GM12878 (cell line): ENCODE data around the gene ZNF154. TPM values are rescaled to one million over a fixed set of nuclear protein-coding genes. Genes with fewer than 3 reads are reported as not detected.

Source experiments
- ATAC-seq: fragments of 200-7000 bp; cut with Tn5 transposase; 3 replicates; pipeline ENCODE4 v1.9.1; 2020; ENCODE audit warnings: mild to moderate bottlenecking, moderate library complexity
- BruUV-seq: library from RNA; stranded (reverse); fragments of 400-500 nt; replicated peaks from 2 replicates; lab custom pipeline; 2021; lab: Mats Ljungman, UMichigan
- CTCF ChIA-PET: fragments of 300-600 bp; sonication (Branson Sonifier 250); formaldehyde crosslinking; extraction: SDS; loops from one replicate; lab custom pipeline; 2021; ENCODE audit warnings: inconsistent platforms; lab: Yijun Ruan, JAX
- POLR2A ChIA-PET: fragments of 350-600 bp; formaldehyde crosslinking; extraction: SDS; loops from one replicate; lab custom pipeline; 2021; ENCODE audit warnings: inconsistent platforms; lab: Charles Lee
- RAD21 ChIA-PET: fragments of 300-600 bp; sonication (Branson Sonifier 250); formaldehyde crosslinking; loops from one replicate; lab custom pipeline; 2023; ENCODE audit warnings: antibody characterized with exemption; ENCODE audit not compliant: unreplicated experiment; lab: Charles Lee
- SMC1A ChIA-PET: fragments of 300-600 bp; sonication (Branson Sonifier 250); formaldehyde crosslinking; loops from one replicate; lab custom pipeline; 2023; ENCODE audit not compliant: unreplicated experiment, uncharacterized antibody; lab: Charles Lee
- DNase-seq: peaks from one replicate; pipeline ENCODE4 v3.0.0-alpha.2; 2011; ENCODE audit warnings: low read depth, low spot score
- FAIRE-seq: peaks from 3 replicates; lab custom pipeline; 2011; peaks lifted over from hg19 to GRCh38; lab: Jason Lieb, UNC
- H2AFZ ChIP-seq: 2 replicates; pipeline ENCODE4 v1.6.0; 2011; ENCODE audit warnings: low read depth, low read length, control low read depth; ENCODE audit not compliant: control insufficient read depth
- H3K27ac ChIP-seq: 2 replicates; pipeline ENCODE4 v1.5.1; 2011; ENCODE audit warnings: control low read depth; ENCODE audit not compliant: control insufficient read depth, insufficient read depth
- H3K27me3 ChIP-seq, 2 experiments: replicated peaks in 1 of 2; 2 replicates each; pipeline versions ENCODE4 v1.6.0 to v1.6.1; 2011; ENCODE audit warnings: low read length in 1 of 2; ENCODE audit not compliant: control insufficient read depth in 2 of 2, insufficient read depth in 2 of 2
- H3K36me3 ChIP-seq, 2 experiments: 2 replicates each; pipeline ENCODE4 v1.5.1; 2011; ENCODE audit warnings: low read length in 1 of 2; ENCODE audit not compliant: control insufficient read depth in 2 of 2, insufficient read depth in 2 of 2
- H3K4me1 ChIP-seq: 2 replicates; pipeline ENCODE4 v1.6.1; 2011; ENCODE audit warnings: mild to moderate bottlenecking, low read length, moderate library complexity, mixed read lengths; ENCODE audit not compliant: control insufficient read depth, insufficient read depth
- H3K4me2 ChIP-seq: 2 replicates; pipeline ENCODE4 v1.6.0; 2011; ENCODE audit warnings: control low read depth; ENCODE audit not compliant: control insufficient read depth, insufficient read depth
- H3K4me3 ChIP-seq: fragments of 200-600 bp; sonication (generic); 2 replicates; pipeline ENCODE4 v1.5.1; 2016
- H3K79me2 ChIP-seq: 2 replicates; pipeline ENCODE4 v1.6.0; 2011; ENCODE audit warnings: low read length; ENCODE audit not compliant: control insufficient read depth, insufficient read depth
- H3K9ac ChIP-seq: 2 replicates; pipeline ENCODE4 v1.8.0; 2011; ENCODE audit warnings: low read length, control low read depth, mixed read lengths; ENCODE audit not compliant: control insufficient read depth, insufficient read depth
- H3K9me3 ChIP-seq: replicated peaks from 3 replicates; pipeline ENCODE4 v1.5.1; 2011; ENCODE audit warnings: mild to moderate bottlenecking, low read length; ENCODE audit not compliant: control insufficient read depth, insufficient read depth
- H4K20me1 ChIP-seq: 2 replicates; pipeline ENCODE4 v1.6.0; 2011; ENCODE audit not compliant: control insufficient read depth, insufficient read depth
- KLF5 ChIP-seq: fragments of 450-650 bp; IDR thresholded peaks from 2 replicates; pipeline ENCODE4 v1.6.1; 2014; ENCODE audit warnings: mild to moderate bottlenecking; ENCODE audit not compliant: partially characterized antibody
- NFIC ChIP-seq: IDR thresholded peaks from 2 replicates; pipeline ENCODE4 v1.6.1; 2012; ENCODE audit warnings: low read depth, mild to moderate bottlenecking, inconsistent platforms, low read length, moderate library complexity
- NFXL1 ChIP-seq: fragments of 450-650 bp; IDR thresholded peaks from 2 replicates; pipeline ENCODE4 v1.6.1; 2017; ENCODE audit warnings: antibody characterized with exemption, mild to moderate bottlenecking, borderline replicate concordance
- SIN3A ChIP-seq: IDR thresholded peaks from 2 replicates; pipeline ENCODE4 v1.6.1; 2012; ENCODE audit warnings: low read depth, low read length, improper control_type of control experiment
- TARDBP ChIP-seq: IDR thresholded peaks from 2 replicates; pipeline ENCODE4 v1.6.1; 2016; ENCODE audit warnings: borderline replicate concordance
- USF1 ChIP-seq: IDR thresholded peaks from 2 replicates; pipeline ENCODE4 v1.6.1; 2011; ENCODE audit warnings: borderline replicate concordance, low read depth, mild to moderate bottlenecking, moderate library complexity, mixed read lengths, low read length; ENCODE audit not compliant: insufficient read depth; ENCODE audit errors: extremely low read length
- YBX1 ChIP-seq: fragments of 450-650 bp; IDR thresholded peaks from 2 replicates; pipeline ENCODE4 v1.6.1; 2016; ENCODE audit warnings: antibody characterized with exemption
- ZNF217 ChIP-seq: fragments of 450-650 bp; IDR thresholded peaks from 2 replicates; pipeline ENCODE4 v1.6.1; 2017; ENCODE audit warnings: antibody characterized with exemption, mild to moderate bottlenecking
- WGBS: methylation state at CpG from one replicate; pipeline ENCODE4 v1.1.6; 2016; ENCODE audit warnings: low lambda C conversion rate; ENCODE audit not compliant: insufficient replicate concordance, insufficient coverage; ENCODE audit errors: missing lambda C conversion rate; 5-methylcytosine and 5-hydroxymethylcytosine counted together
- in situ Hi-C: fragments of 300-500 bp; cut with MboI; formaldehyde crosslinking; loops from 9 replicates; pipeline ENCODE4 v1.14.3; 2018; ENCODE audit warnings: mixed read lengths
- intact Hi-C: fragments of 100-400 bp; cut with micrococcal nuclease; formaldehyde crosslinking; loops from one replicate; pipeline ENCODE4 v1.14.2; 2022; ENCODE audit not compliant: unreplicated experiment
- polyA plus RNA-seq, 11 experiments: library from polyadenylated mRNA; depleted of rRNA in 4 of 11; unstranded in 6 of 11; stranded (reverse) in 5 of 11; fragments of >200 nt; fragmentation: Nextera tagmentation in 4 of 11; fragmentation: Illumina TruSeq in 1 of 11; extraction: Ambion mirVana in 4 of 11; extraction: Trizol in 1 of 11; gene quantifications; 1 replicate in 1 of 11; 2 replicates in 10 of 11; pipeline versions ENCODE4 v1.2.1 to v1.2.3, GENCODE V29; 2011 to 2016; ENCODE audit warnings: inconsistent platforms in 2 of 11, missing spikeins in 2 of 11, low read depth in 1 of 11
- total RNA-seq, 4 experiments: library from RNA; depleted of rRNA in 3 of 4; stranded (reverse); fragments of >200 nt in 3 of 4; fragmentation: Illumina TruSeq in 1 of 4; extraction: Trizol in 1 of 4; gene quantifications; 2 replicates each; pipeline versions ENCODE4 v1.2.1 to v1.2.3, GENCODE V29; 2013 to 2021

The ZNF154 gene
- total and polyA plus RNA-seq, 10 of the 15 experiments (the other 5 are each of a cell fraction or from before 2014, with no cell fraction given) = 0.22 to 1.9 (median 1.1) TPM

GRCh38 chr19:57687363-57688010 lies 21.5 kb downstream of the ZNF154 start:
- Histone ChIP-seq H3K4me3 (no peak overlapping the region), H3K27ac (no peak overlapping the region), H3K4me2 (no peak overlapping the region), H3K36me3 (peaks cover 9 to 22% of the 10 kb centered on the region in 2 experiments), H3K79me2 (peaks cover 15% of the 10 kb centered on the region), H2AFZ (no peak overlapping the region), H3K4me1 (peaks cover 3% of the 10 kb centered on the region; the same call in 1 of the 2 replicates), H4K20me1 (no peaks in the 10 kb centered on the region), H3K27me3 (no peaks in the 10 kb centered on the region), H3K9me3 (peaks cover 64% of the 10 kb centered on the region), H3K9ac (no peak overlapping the region)
- ATAC-seq (no peak), DNase-seq (no peak), FAIRE-seq (no peak)
- intact Hi-C loops (no loop called here), in situ Hi-C loops (no loop called here)
- ChIA-PET POLR2A (no interaction called here), CTCF (no interaction called here), RAD21 (no interaction called here)
- BruUV-seq = no TSS peak
- 97% methylated on average over 12 of the region's 12 CpGs for whole genome bisulfite sequencing
- TF ChIP-seq ZNF217 (no peak), SIN3A (no peak), TARDBP (no peak), YBX1 (no peak), KLF5 (peak; percentile 65), NFXL1 (no peak)
- TF ChIP-seq, all 136 proteins: peak for 1
- SMC1A ChIA-PET = no interaction called here

GRCh38 chr19:57686727-57687126 lies 22.3 kb downstream of the ZNF154 start:
- DNase-seq = no peak
- Histone ChIP-seq H4K20me1 (no peaks in the 10 kb centered on the region), H3K4me2 (no peak overlapping the region), H3K9ac (no peak overlapping the region), H3K4me1 (peaks cover 3% of the 10 kb centered on the region; the same call in 1 of the 2 replicates), H3K9me3 (peaks cover 64% of the 10 kb centered on the region), H3K36me3 (peaks cover 9 to 22% of the 10 kb centered on the region in 2 experiments), H3K27me3 (no peaks in the 10 kb centered on the region), H3K79me2 (peaks cover 23% of the 10 kb centered on the region), H2AFZ (no peak overlapping the region), H3K4me3 (no peak overlapping the region), H3K27ac (no peak overlapping the region)
- ChIA-PET CTCF (no interaction called here), POLR2A (no interaction called here), RAD21 (no interaction called here), SMC1A (no interaction called here)
- intact Hi-C loops = no loop called here
- in situ Hi-C loops = no loop called here
- BruUV-seq = no TSS peak
- ATAC-seq = no peak
- WGBS = 95% methylated on average over 3 of the region's 3 CpGs
- no peak for TF ChIP-seq USF1
- TF ChIP-seq NFIC = no peak
- TF ChIP-seq, all 136 proteins: peak for 0
- FAIRE-seq = no peak
